GM23338 (cell line): ENCODE data around the gene SCP2. TPM values are rescaled to one million over a fixed set of nuclear protein-coding genes. Genes with fewer than 3 reads are reported as not detected.

Source experiments
- ATAC-seq: fragments of 200-7000 bp; cut with Tn5 transposase; 3 replicates; pipeline ENCODE4 v1.9.1; 2020
- DNase-seq: peaks from one replicate; pipeline ENCODE4 v3.0.0-alpha.2; 2015; ENCODE audit warnings: low spot score
- H2AFZ ChIP-seq: fragments of 200-600 bp; sonication (generic); 2 replicates; pipeline ENCODE4 v1.8.0; 2016; ENCODE audit warnings: antibody characterized with exemption, mild to moderate bottlenecking, moderate library complexity
- H3F3A ChIP-seq: fragments of 200-600 bp; sonication (generic); replicated peaks from 2 replicates; pipeline ENCODE4 v1.8.0; 2017; ENCODE audit warnings: antibody characterized with exemption, mixed run types, low read depth
- H3K27ac ChIP-seq: fragments of 200-600 bp; sonication (generic); 2 replicates; pipeline ENCODE4 v1.6.1; 2016; ENCODE audit warnings: low read depth
- H3K27me3 ChIP-seq: fragments of 200-600 bp; sonication (generic); 2 replicates; pipeline ENCODE4 v1.8.0; 2016; ENCODE audit warnings: mild to moderate bottlenecking, mixed run types, moderate library complexity; ENCODE audit not compliant: insufficient read depth
- H3K36me3 ChIP-seq: fragments of 200-600 bp; sonication (generic); 2 replicates; pipeline ENCODE4 v1.8.0; 2016; ENCODE audit warnings: mild to moderate bottlenecking; ENCODE audit not compliant: insufficient read depth
- H3K4me1 ChIP-seq: fragments of 200-600 bp; sonication (generic); 2 replicates; pipeline ENCODE4 v1.8.0; 2016; ENCODE audit warnings: mild to moderate bottlenecking, moderate library complexity; ENCODE audit not compliant: insufficient read depth
- H3K4me2 ChIP-seq: fragments of 200-600 bp; sonication (generic); 2 replicates; pipeline ENCODE4 v1.7.1; 2017; ENCODE audit warnings: mixed run types
- H3K4me3 ChIP-seq: fragments of 200-600 bp; sonication (generic); 2 replicates; pipeline ENCODE4 v1.6.1; 2016; ENCODE audit warnings: mixed run types
- H3K79me2 ChIP-seq: fragments of 200-600 bp; sonication (generic); replicated peaks from 2 replicates; pipeline ENCODE4 v1.8.0; 2017; ENCODE audit warnings: mild to moderate bottlenecking; ENCODE audit not compliant: insufficient read depth
- H3K9me2 ChIP-seq: fragments of 200-600 bp; sonication (generic); 2 replicates; pipeline ENCODE4 v1.8.0; 2017; ENCODE audit not compliant: insufficient read depth
- H4K20me1 ChIP-seq: fragments of 200-600 bp; sonication (generic); replicated peaks from 2 replicates; pipeline ENCODE4 v1.8.0; 2017; ENCODE audit warnings: mild to moderate bottlenecking; ENCODE audit not compliant: insufficient read depth
- H3K27ac Mint-ChIP-seq: 2 replicates; pipeline ENCODE4 v1.8.0; 2020; ENCODE audit warnings: inconsistent platforms, mild to moderate bottlenecking, moderate library complexity, mixed read lengths
- H3K27me3 Mint-ChIP-seq: 3 replicates; pipeline ENCODE4 v1.8.0; 2022; ENCODE audit warnings: low read depth, mild to moderate bottlenecking, moderate library complexity, mixed read lengths, inconsistent platforms; ENCODE audit not compliant: insufficient read depth, poor library complexity
- H3K36me3 Mint-ChIP-seq: 3 replicates; pipeline ENCODE4 v1.8.0; 2021; ENCODE audit warnings: low read depth, mild to moderate bottlenecking, inconsistent platforms, moderate library complexity, mixed read lengths
- H3K4me1 Mint-ChIP-seq: 3 replicates; pipeline ENCODE4 v1.8.0; 2020; ENCODE audit warnings: mild to moderate bottlenecking, inconsistent platforms, mixed read lengths
- H3K4me3 Mint-ChIP-seq: 3 replicates; pipeline ENCODE4 v1.8.0; 2021; ENCODE audit warnings: moderate library complexity, mild to moderate bottlenecking, inconsistent platforms, mixed read lengths
- H3K9me3 Mint-ChIP-seq: 3 replicates; pipeline ENCODE4 v1.8.0; 2020; ENCODE audit warnings: moderate library complexity, mild to moderate bottlenecking, inconsistent platforms, mixed read lengths
- CREB1 ChIP-seq: fragments of 250-450 bp; sonication (Bioruptor Pico); IDR thresholded peaks from 2 replicates; pipeline ENCODE4 v1.5.0; 2020; ENCODE audit warnings: low read depth, mild to moderate bottlenecking, moderate library complexity
- ETS1 ChIP-seq: IDR thresholded peaks from 2 replicates; pipeline ENCODE4 v1.6.1; 2016; ENCODE audit warnings: antibody characterized with exemption
- EZH2 ChIP-seq: fragments of 200-600 bp; sonication (generic); IDR thresholded peaks from one replicate; pipeline ENCODE4 v1.8.0; 2017; ENCODE audit warnings: antibody characterized with exemption, mild to moderate bottlenecking, low read depth; ENCODE audit not compliant: unreplicated experiment
- EZH2phosphoT487 ChIP-seq: fragments of 200-600 bp; sonication (generic); IDR thresholded peaks from one replicate; pipeline ENCODE4 v1.8.1; 2018; ENCODE audit warnings: antibody characterized with exemption; ENCODE audit not compliant: unreplicated experiment
- JUNB ChIP-seq: IDR thresholded peaks from one replicate; pipeline ENCODE4 v1.6.1; 2016; ENCODE audit warnings: antibody characterized with exemption; ENCODE audit not compliant: unreplicated experiment
- NANOG ChIP-seq: IDR thresholded peaks from 2 replicates; pipeline ENCODE4 v1.6.1; 2016; ENCODE audit warnings: antibody characterized with exemption, borderline replicate concordance
- POLR2AphosphoS5 ChIP-seq: IDR thresholded peaks from 2 replicates; pipeline ENCODE4 v1.6.1; 2016; ENCODE audit warnings: antibody characterized with exemption, low read depth
- REST ChIP-seq: IDR thresholded peaks from one replicate; pipeline ENCODE4 v1.6.1; 2018; ENCODE audit warnings: antibody characterized with exemption; ENCODE audit not compliant: unreplicated experiment
- STAT1 ChIP-seq: IDR thresholded peaks from one replicate; pipeline ENCODE4 v1.6.1; 2016; ENCODE audit warnings: antibody characterized with exemption; ENCODE audit not compliant: unreplicated experiment
- ZNF114 ChIP-seq: fragments of 250-450 bp; sonication (Bioruptor Pico); IDR thresholded peaks from 2 replicates; pipeline ENCODE4 v1.5.0; 2020; ENCODE audit warnings: mild to moderate bottlenecking, moderate library complexity
- ZNF331 ChIP-seq: fragments of 250-450 bp; sonication (Bioruptor Pico); IDR thresholded peaks from 2 replicates; pipeline ENCODE4 v1.5.0; 2020; ENCODE audit warnings: low read depth, mild to moderate bottlenecking, moderate library complexity
- ZNF462 ChIP-seq: fragments of 250-450 bp; sonication (Bioruptor Pico); IDR thresholded peaks from 2 replicates; pipeline ENCODE4 v1.5.0; 2020; ENCODE audit warnings: mild to moderate bottlenecking, moderate library complexity
- polyA plus RNA-seq: library from polyadenylated mRNA; unstranded; fragments of >200 nt; fragmentation: Nextera tagmentation; extraction: Ambion mirVana; gene quantifications from 2 replicates; pipeline ENCODE4 v1.2.1, GENCODE V29; 2016
- total RNA-seq: library from RNA; depleted of rRNA; stranded (reverse); fragments of >200 nt; shearing (Covaris generic); gene quantifications from 2 replicates; pipeline ENCODE4 v1.2.3, GENCODE V29; 2014
- TF ChIP-seq, protein P1 (sequence below), 2 experiments: fragments of 200-600 bp in 1 of 2; sonication (generic) in 1 of 2; conservative IDR thresholded peaks; 2 replicates each; pipeline versions ENCODE4 v1.5.1 to v1.6.1; 2016 to 2017; ENCODE audit warnings: antibody characterized with exemption in 2 of 2, low read depth in 2 of 2, mild to moderate bottlenecking in 2 of 2, moderate library complexity in 1 of 2

Gene SCP2
- total and polyA plus RNA-seq, 2 experiments from 2014 or later: 66.3 to 116 TPM

DNA sequence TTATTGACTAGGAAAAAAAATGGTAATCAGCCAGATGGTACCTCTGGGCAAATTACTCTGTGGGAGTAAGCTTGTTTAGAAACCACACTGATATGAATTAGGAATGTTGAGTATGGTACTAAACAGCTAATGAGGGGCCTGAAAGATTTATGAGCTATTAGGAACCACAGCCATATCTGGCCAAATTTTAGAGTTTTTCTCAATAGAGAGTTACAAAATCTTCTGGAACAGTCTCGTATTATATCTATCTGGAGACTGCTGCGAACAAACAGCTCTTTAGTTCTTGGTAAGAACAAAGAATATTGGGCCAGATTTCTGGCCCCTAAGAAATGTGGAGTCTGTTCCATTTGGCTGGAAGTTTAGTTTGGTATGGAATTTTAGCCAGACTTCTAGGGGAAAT is 130.1 kb downstream of the SCP2 start:
- peaks cover 35% of the 10 kb centered on the region for H3K27me3 ChIP-seq
- H3F3A ChIP-seq: no peaks in the 10 kb centered on the region
- no peak for TF ChIP-seq ETS1
- TF ChIP-seq ZNF462: no peak
- no peak for TF ChIP-seq CREB1 (CRISPR knock-in tag)
- TF ChIP-seq EZH2: no peak
- TF ChIP-seq ZNF331 (CRISPR knock-in tag): no peak
- no peak for TF ChIP-seq NANOG
- no peak for TF ChIP-seq EZH2phosphoT487
- no peak for TF ChIP-seq JUNB
- no peak for TF ChIP-seq ZNF114 (CRISPR knock-in tag)
- no peak for TF ChIP-seq POLR2AphosphoS5
- no peak for TF ChIP-seq REST
- TF ChIP-seq, protein P1, sequence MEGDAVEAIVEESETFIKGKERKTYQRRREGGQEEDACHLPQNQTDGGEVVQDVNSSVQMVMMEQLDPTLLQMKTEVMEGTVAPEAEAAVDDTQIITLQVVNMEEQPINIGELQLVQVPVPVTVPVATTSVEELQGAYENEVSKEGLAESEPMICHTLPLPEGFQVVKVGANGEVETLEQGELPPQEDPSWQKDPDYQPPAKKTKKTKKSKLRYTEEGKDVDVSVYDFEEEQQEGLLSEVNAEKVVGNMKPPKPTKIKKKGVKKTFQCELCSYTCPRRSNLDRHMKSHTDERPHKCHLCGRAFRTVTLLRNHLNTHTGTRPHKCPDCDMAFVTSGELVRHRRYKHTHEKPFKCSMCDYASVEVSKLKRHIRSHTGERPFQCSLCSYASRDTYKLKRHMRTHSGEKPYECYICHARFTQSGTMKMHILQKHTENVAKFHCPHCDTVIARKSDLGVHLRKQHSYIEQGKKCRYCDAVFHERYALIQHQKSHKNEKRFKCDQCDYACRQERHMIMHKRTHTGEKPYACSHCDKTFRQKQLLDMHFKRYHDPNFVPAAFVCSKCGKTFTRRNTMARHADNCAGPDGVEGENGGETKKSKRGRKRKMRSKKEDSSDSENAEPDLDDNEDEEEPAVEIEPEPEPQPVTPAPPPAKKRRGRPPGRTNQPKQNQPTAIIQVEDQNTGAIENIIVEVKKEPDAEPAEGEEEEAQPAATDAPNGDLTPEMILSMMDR (conservative IDR thresholded peaks at IDR 0.05; ENCODE audit: low read depth in 2 of 2): no peak
- TF ChIP-seq STAT1: no peak

More for the DNA sequence above, 130.1 kb downstream of the SCP2 start:
- no peak overlapping the region for H3K4me3 Mint-ChIP-seq
- H3K27ac Mint-ChIP-seq: no peak overlapping the region
- Histone ChIP-seq H2AFZ (no peak overlapping the region), H3K79me2 (no peaks in the 10 kb centered on the region), H3K4me1 (peaks cover 6% of the 10 kb centered on the region; the same call in 1 of the 2 replicates), H3K27ac (no peak overlapping the region), H3K4me3 (no peak overlapping the region), H3K36me3 (no peaks in the 10 kb centered on the region), H3K4me2 (no peak overlapping the region), H3K9me2 (no peaks in the 10 kb centered on the region), H4K20me1 (no peaks in the 10 kb centered on the region)
- H3K9me3 Mint-ChIP-seq: no peaks in the 10 kb centered on the region
- no peak for ATAC-seq
- no peak for DNase-seq
- no peaks in the 10 kb centered on the region for H3K4me1 Mint-ChIP-seq
- H3K27me3 Mint-ChIP-seq: peaks cover 23% of the 10 kb centered on the region
- no peaks in the 10 kb centered on the region for H3K36me3 Mint-ChIP-seq
